Measurements from ENCODE around the gene DYNC1LI1. TPM values are rescaled to one million over a fixed set of nuclear protein-coding genes. Genes with fewer than 3 reads are reported as not detected.

The DYNC1LI1 gene
- total RNA-seq (2014; rRNA removed; shearing (Covaris generic)): 28.6 TPM in 2 replicates
- total RNA-seq (2022): 38.9 and 48.7 TPM in 2 replicates
- percentile 79 among the genes with signal in this experiment for Bru-seq, nascent RNA
- percentile 67 among the genes with signal in this experiment for BruChase-seq, experiment 1, labeled RNA remaining after a 6-hour chase
- BruChase-seq, experiment 2, labeled RNA remaining after a 2-hour chase: percentile 78 among the genes with signal in this experiment
- long read RNA-seq, transcript DYNC1LI1-201 (13 exons, 2,504 nt): major isoform, 31 of 36 reads
- long read RNA-seq, partial matches to known transcripts: 2 of 36 reads
- long read RNA-seq, other reads (novel, unspliced or antisense): 2 of 36 reads

GRCh38 chr3:32570421-32571191 lies at the start of gene DYNC1LI1:
Gene DYNC1LI1 (minus strand): TSS chr3:32570858. CDS start chr3:32570770, 88 bp downstream.
- CTCF ChIA-PET (ENCODE audit: unreplicated experiment): interaction anchor here (0.6 kb wide), 1 partner anchor 94 kb away, joined by 3 read pairs; no protein-coding TSS in a partner anchor
- no TSS peak for BruUV-seq (replicated peaks)

DNA sequence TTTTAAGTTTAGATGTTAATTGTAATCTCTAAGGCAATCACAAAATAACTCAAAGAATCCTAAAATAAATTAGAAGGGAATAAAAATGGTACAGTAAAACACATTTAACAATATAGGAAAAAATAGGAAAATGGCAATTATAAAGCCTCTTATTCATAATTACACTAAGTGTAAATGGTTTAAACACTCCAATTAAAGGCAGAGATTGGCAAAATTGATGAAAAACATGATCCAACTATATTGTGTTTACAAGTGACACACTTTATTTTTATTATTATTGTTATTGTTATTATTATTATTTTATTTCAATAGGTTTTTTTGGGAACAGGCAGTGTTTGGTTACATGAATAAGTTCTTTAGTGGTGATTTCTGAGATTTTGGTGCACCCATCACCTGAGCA lies 48.7 kb upstream of the DYNC1LI1 start:
- Histone ChIP-seq H3K4me1 (ENCODE audit: insufficient read depth, low read length, poor library complexity, severe bottlenecking) (no peaks in the 10 kb centered on the region), H3K9me2 (ENCODE audit: insufficient read depth, low read length) (no peaks in the 10 kb centered on the region), H3K27ac (ENCODE audit: low read depth, low read length, poor library complexity, severe bottlenecking) (no peak overlapping the region), H3K9me3 (ENCODE audit: low read length) (peaks cover 8% of the 10 kb centered on the region; the same call in 1 of the 2 replicates), H3K79me2 (ENCODE audit: insufficient read depth, low read depth, low read length) (no peaks in the 10 kb centered on the region), H3K4me2 (ENCODE audit: low read length) (no peak overlapping the region), H2AFZ (ENCODE audit: low read length) (no peak overlapping the region), H4K20me1 (ENCODE audit: insufficient read depth, low read length) (no peaks in the 10 kb centered on the region), H3K36me3 (ENCODE audit: insufficient read depth, low read length) (no peaks in the 10 kb centered on the region), H3K4me3 (ENCODE audit: low read depth, low read length, poor library complexity, severe bottlenecking) (no peak overlapping the region)
- TF ChIP-seq EZH2phosphoT487 (IDR thresholded peaks at IDR 0.05; ENCODE audit: borderline replicate concordance, low read depth, low read length) (no peak), CTCF (conservative IDR thresholded peaks at IDR 0.05; ENCODE audit: low read length) (no peak)
- DNase-seq (ENCODE audit: low spot score): no peak
- BruUV-seq (replicated peaks): no TSS peak
- POLR2A ChIA-PET: no interaction called here
- CTCF ChIA-PET (ENCODE audit: unreplicated experiment): no interaction called here
- intact Hi-C loops (cut with micrococcal nuclease; ENCODE audit: unreplicated experiment): no loop called here

More at GRCh38 chr3:32570421-32571191, at the start of gene DYNC1LI1:
- Histone ChIP-seq H3K4me3 (ENCODE audit: low read depth, low read length, poor library complexity, severe bottlenecking) (peak within 1 kb of the TSS; percentile 81), H3K9me2 (ENCODE audit: insufficient read depth, low read length) (no peaks in the 10 kb centered on the region), H3K4me2 (ENCODE audit: low read length) (peak within 1 kb of the TSS; percentile 98), H3K36me3 (ENCODE audit: insufficient read depth, low read length) (peaks cover 22% of the 10 kb centered on the region), H2AFZ (ENCODE audit: low read length) (peak within 1 kb of the TSS; percentile 87), H3K27ac (ENCODE audit: low read depth, low read length, poor library complexity, severe bottlenecking) (peak within 1 kb of the TSS; percentile 64), H4K20me1 (ENCODE audit: insufficient read depth, low read length) (peaks cover 16% of the 10 kb centered on the region), H3K9me3 (ENCODE audit: low read length) (no peaks in the 10 kb centered on the region), H3K79me2 (ENCODE audit: insufficient read depth, low read depth, low read length) (peaks cover 50% of the 10 kb centered on the region), H3K4me1 (ENCODE audit: insufficient read depth, low read length, poor library complexity, severe bottlenecking) (peaks cover 23% of the 10 kb centered on the region)
- TF ChIP-seq EZH2phosphoT487 (IDR thresholded peaks at IDR 0.05; ENCODE audit: borderline replicate concordance, low read depth, low read length) (no peak), CTCF (conservative IDR thresholded peaks at IDR 0.05; ENCODE audit: low read length) (no peak)
- POLR2A ChIA-PET: interaction anchor here (0.7 to 1.5 kb wide), 4 partner anchors 11 to 100 kb away, joined by 3 to 8 read pairs (median 3); no protein-coding TSS in a partner anchor
- DNase-seq (ENCODE audit: low spot score): peak; percentile 93
- intact Hi-C loops (cut with micrococcal nuclease; ENCODE audit: unreplicated experiment): loop anchor here (5.0 kb wide), 1 partner anchor 58 kb away; no protein-coding TSS in a partner anchor
